Liver (tissue), 9 donors: ENCODE data around the gene C4orf33. TPM values are rescaled to one million over a fixed set of nuclear protein-coding genes. Genes with fewer than 3 reads are reported as not detected.

ENCODE experiments used
- DNase-seq: peaks from one replicate; pipeline ENCODE4 v3.0.0-alpha.2; 2017; ENCODE audit warnings: low spot score
- H3K27ac ChIP-seq, 2 donors: one replicate each; pipeline ENCODE4 v1.7.0; 2013; ENCODE audit warnings: inconsistent platforms in 2 of 2, low read length in 2 of 2, control low read depth in 1 of 2, low read depth in 1 of 2, mild to moderate bottlenecking in 1 of 2
- H3K27me3 ChIP-seq, 4 donors: one replicate each; pipeline versions ENCODE4 v1.6.1 to v1.7.0; 2013; ENCODE audit warnings: low read length in 3 of 4, inconsistent platforms in 1 of 4, mild to moderate bottlenecking in 1 of 4, moderate library complexity in 1 of 4; ENCODE audit not compliant: control insufficient read depth in 4 of 4, insufficient read depth in 4 of 4
- H3K36me3 ChIP-seq, 4 donors: one replicate each; pipeline versions ENCODE4 v1.6.1 to v1.7.0; 2013; ENCODE audit warnings: low read length in 3 of 4, mild to moderate bottlenecking in 3 of 4, low read depth in 1 of 4, moderate library complexity in 1 of 4; ENCODE audit not compliant: control insufficient read depth in 4 of 4, insufficient read depth in 3 of 4
- H3K4me1 ChIP-seq, 4 donors: one replicate each; pipeline versions ENCODE4 v1.6.1 to v1.7.0; 2013; ENCODE audit warnings: low read length in 3 of 4, mild to moderate bottlenecking in 3 of 4, moderate library complexity in 1 of 4; ENCODE audit not compliant: control insufficient read depth in 4 of 4, insufficient read depth in 4 of 4
- H3K4me3 ChIP-seq, 3 donors: one replicate each; pipeline versions ENCODE4 v1.6.1 to v1.7.0; 2013; ENCODE audit warnings: low read length in 3 of 3, control low read depth in 1 of 3, low read depth in 1 of 3, mild to moderate bottlenecking in 1 of 3
- H3K9ac ChIP-seq, 2 donors: one replicate each; pipeline ENCODE4 v1.7.0; 2013; ENCODE audit warnings: low read length in 2 of 2, mild to moderate bottlenecking in 2 of 2, moderate library complexity in 2 of 2, control low read depth in 1 of 2, low read depth in 1 of 2
- H3K9me3 ChIP-seq, 4 donors: one replicate each; pipeline versions ENCODE4 v1.6.1 to v1.7.0; 2013; ENCODE audit warnings: low read length in 3 of 4; ENCODE audit not compliant: control insufficient read depth in 4 of 4
- EGR1 ChIP-seq, 2 donors: IDR thresholded peaks; 2 replicates each; pipeline ENCODE4 v1.6.1; 2016 to 2018; ENCODE audit warnings: antibody characterized with exemption in 2 of 2, low read depth in 2 of 2
- FOXA1 ChIP-seq: IDR thresholded peaks from 2 replicates; pipeline ENCODE4 v1.6.1; 2016; ENCODE audit warnings: antibody characterized with exemption
- FOXA2 ChIP-seq: IDR thresholded peaks from 2 replicates; pipeline ENCODE4 v1.6.1; 2016; ENCODE audit warnings: antibody characterized with exemption
- GABPA ChIP-seq, 2 donors: IDR thresholded peaks in 1 of 2; conservative IDR thresholded peaks in 1 of 2; 2 replicates each; pipeline ENCODE4 v1.6.1; 2016; ENCODE audit warnings: antibody characterized with exemption in 2 of 2, mild to moderate bottlenecking in 1 of 2, moderate library complexity in 1 of 2
- HNF4A ChIP-seq, 2 donors: conservative IDR thresholded peaks; 2 replicates each; pipeline ENCODE4 v1.6.1; 2016; ENCODE audit warnings: antibody characterized with exemption in 2 of 2, mild to moderate bottlenecking in 2 of 2
- HNF4G ChIP-seq: IDR thresholded peaks from 2 replicates; pipeline ENCODE4 v1.6.1; 2016; ENCODE audit warnings: antibody characterized with exemption
- JUND ChIP-seq, 2 donors: IDR thresholded peaks; 2 replicates each; pipeline ENCODE4 v1.6.1; 2016; ENCODE audit warnings: antibody characterized with exemption in 2 of 2
- NR2F2 ChIP-seq: IDR thresholded peaks from 2 replicates; pipeline ENCODE4 v1.6.1; 2016; ENCODE audit warnings: antibody characterized with exemption
- RAD21 ChIP-seq, 2 donors: IDR thresholded peaks; 2 replicates each; pipeline ENCODE4 v1.6.1; 2016; ENCODE audit warnings: antibody characterized with exemption in 2 of 2, mild to moderate bottlenecking in 2 of 2
- RXRA ChIP-seq, 2 donors: IDR thresholded peaks; 2 replicates each; pipeline ENCODE4 v1.6.1; 2017 to 2018; ENCODE audit warnings: antibody characterized with exemption in 2 of 2, mild to moderate bottlenecking in 1 of 2
- SP1 ChIP-seq: IDR thresholded peaks from 2 replicates; pipeline ENCODE4 v1.6.1; 2018; ENCODE audit warnings: antibody characterized with exemption, mild to moderate bottlenecking
- TAF1 ChIP-seq: conservative IDR thresholded peaks from 2 replicates; pipeline ENCODE4 v1.6.1; 2016; ENCODE audit warnings: antibody characterized with exemption, mild to moderate bottlenecking
- YY1 ChIP-seq: IDR thresholded peaks from 2 replicates; pipeline ENCODE4 v1.6.1; 2016; ENCODE audit warnings: antibody characterized with exemption, mild to moderate bottlenecking
- WGBS: extraction: QIAGEN DNeasy Blood & Tissue Kit; methylation state at CpG from one replicate; pipeline ENCODE4 v1.1.7; 2013; 5-methylcytosine and 5-hydroxymethylcytosine counted together
- polyA plus RNA-seq, 2 donors: library from polyadenylated mRNA; stranded (reverse) in 1 of 2; unstranded in 1 of 2; fragments of 200-250 nt in 1 of 2; fragments of >200 nt in 1 of 2; fragmentation: Nextera tagmentation in 1 of 2; extraction: Ambion mirVana in 1 of 2; gene quantifications; one replicate each; pipeline versions ENCODE4 v1.2.1 to v1.2.3, GENCODE V29; 2013 to 2015
- total RNA-seq, 2 donors: library from RNA; depleted of rRNA; stranded (reverse); fragments of >200 nt; gene quantifications; one replicate each; pipeline ENCODE4 v1.2.3, GENCODE V29; 2014
- TF ChIP-seq, protein P1 (sequence below): IDR thresholded peaks from 2 replicates; pipeline ENCODE4 v1.6.1; 2016; ENCODE audit warnings: antibody characterized with exemption, mild to moderate bottlenecking
- TF ChIP-seq, protein P2 (sequence below): IDR thresholded peaks from 2 replicates; pipeline ENCODE4 v1.6.1; 2016; ENCODE audit warnings: antibody characterized with exemption
- TF ChIP-seq, protein P3 (sequence below): fragments of 150-350 bp; IDR thresholded peaks from 2 replicates; pipeline ENCODE4 v1.5.1; 2017; ENCODE audit warnings: improper control_type of control experiment, low read depth, low read length; ENCODE audit not compliant: missing input control
- TF ChIP-seq, protein P4 (sequence below): IDR thresholded peaks from 2 replicates; pipeline ENCODE4 v1.6.1; 2016; ENCODE audit warnings: antibody characterized with exemption
- TF ChIP-seq, protein P5 (sequence below): IDR thresholded peaks from 2 replicates; pipeline ENCODE4 v1.6.1; 2016; ENCODE audit warnings: antibody characterized with exemption
- donor health status: healthy.
- donor health status: healthy.
- donor health status: healthy.
- donor health status: healthy.
- donor health status: healthy.

C4orf33 gene
- total and polyA plus RNA-seq, 4 donors: 2.4 to 7.7 (median 4.8) TPM

DNA sequence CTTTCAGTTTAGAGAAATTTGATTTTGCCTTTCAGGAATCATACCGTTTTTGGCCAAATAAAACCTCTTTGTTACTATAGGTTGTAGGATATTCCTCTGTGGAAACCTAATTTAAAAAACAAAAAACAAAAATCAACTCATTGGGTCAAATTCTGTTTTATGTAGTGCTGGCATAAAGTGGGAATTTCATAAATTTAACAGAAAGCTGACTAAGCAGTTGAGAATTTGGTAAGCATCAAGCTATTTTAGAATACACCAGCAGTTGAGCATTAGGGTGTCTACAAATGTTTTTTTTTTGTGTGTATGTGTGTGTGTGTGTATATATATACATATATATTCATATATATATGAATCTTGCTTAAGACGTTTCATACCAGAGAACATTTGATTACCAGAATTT is 47.4 kb downstream of the C4orf33 start:
- TF ChIP-seq TAF1 (no peak), YY1 (no peak), RXRA (IDR thresholded peaks at IDR 0.05) (no peak), FOXA1 (no peak), GABPA (IDR thresholded peaks at IDR 0.05 in 1 of 2, conservative IDR thresholded peaks at IDR 0.05 in 1 of 2) (no peak), EGR1 (IDR thresholded peaks at IDR 0.05; ENCODE audit: low read depth in 2 of 2) (no peak), RAD21 (IDR thresholded peaks at IDR 0.05) (no peak), SP1 (no peak), FOXA2 (no peak), NR2F2 (no peak), JUND (IDR thresholded peaks at IDR 0.05) (no peak), HNF4G (no peak)
- TF ChIP-seq, protein P1, sequence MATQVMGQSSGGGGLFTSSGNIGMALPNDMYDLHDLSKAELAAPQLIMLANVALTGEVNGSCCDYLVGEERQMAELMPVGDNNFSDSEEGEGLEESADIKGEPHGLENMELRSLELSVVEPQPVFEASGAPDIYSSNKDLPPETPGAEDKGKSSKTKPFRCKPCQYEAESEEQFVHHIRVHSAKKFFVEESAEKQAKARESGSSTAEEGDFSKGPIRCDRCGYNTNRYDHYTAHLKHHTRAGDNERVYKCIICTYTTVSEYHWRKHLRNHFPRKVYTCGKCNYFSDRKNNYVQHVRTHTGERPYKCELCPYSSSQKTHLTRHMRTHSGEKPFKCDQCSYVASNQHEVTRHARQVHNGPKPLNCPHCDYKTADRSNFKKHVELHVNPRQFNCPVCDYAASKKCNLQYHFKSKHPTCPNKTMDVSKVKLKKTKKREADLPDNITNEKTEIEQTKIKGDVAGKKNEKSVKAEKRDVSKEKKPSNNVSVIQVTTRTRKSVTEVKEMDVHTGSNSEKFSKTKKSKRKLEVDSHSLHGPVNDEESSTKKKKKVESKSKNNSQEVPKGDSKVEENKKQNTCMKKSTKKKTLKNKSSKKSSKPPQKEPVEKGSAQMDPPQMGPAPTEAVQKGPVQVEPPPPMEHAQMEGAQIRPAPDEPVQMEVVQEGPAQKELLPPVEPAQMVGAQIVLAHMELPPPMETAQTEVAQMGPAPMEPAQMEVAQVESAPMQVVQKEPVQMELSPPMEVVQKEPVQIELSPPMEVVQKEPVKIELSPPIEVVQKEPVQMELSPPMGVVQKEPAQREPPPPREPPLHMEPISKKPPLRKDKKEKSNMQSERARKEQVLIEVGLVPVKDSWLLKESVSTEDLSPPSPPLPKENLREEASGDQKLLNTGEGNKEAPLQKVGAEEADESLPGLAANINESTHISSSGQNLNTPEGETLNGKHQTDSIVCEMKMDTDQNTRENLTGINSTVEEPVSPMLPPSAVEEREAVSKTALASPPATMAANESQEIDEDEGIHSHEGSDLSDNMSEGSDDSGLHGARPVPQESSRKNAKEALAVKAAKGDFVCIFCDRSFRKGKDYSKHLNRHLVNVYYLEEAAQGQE: no peak
- TF ChIP-seq, protein P2, sequence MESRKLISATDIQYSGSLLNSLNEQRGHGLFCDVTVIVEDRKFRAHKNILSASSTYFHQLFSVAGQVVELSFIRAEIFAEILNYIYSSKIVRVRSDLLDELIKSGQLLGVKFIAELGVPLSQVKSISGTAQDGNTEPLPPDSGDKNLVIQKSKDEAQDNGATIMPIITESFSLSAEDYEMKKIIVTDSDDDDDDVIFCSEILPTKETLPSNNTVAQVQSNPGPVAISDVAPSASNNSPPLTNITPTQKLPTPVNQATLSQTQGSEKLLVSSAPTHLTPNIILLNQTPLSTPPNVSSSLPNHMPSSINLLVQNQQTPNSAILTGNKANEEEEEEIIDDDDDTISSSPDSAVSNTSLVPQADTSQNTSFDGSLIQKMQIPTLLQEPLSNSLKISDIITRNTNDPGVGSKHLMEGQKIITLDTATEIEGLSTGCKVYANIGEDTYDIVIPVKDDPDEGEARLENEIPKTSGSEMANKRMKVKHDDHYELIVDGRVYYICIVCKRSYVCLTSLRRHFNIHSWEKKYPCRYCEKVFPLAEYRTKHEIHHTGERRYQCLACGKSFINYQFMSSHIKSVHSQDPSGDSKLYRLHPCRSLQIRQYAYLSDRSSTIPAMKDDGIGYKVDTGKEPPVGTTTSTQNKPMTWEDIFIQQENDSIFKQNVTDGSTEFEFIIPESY: no peak
- TF ChIP-seq, protein P3, sequence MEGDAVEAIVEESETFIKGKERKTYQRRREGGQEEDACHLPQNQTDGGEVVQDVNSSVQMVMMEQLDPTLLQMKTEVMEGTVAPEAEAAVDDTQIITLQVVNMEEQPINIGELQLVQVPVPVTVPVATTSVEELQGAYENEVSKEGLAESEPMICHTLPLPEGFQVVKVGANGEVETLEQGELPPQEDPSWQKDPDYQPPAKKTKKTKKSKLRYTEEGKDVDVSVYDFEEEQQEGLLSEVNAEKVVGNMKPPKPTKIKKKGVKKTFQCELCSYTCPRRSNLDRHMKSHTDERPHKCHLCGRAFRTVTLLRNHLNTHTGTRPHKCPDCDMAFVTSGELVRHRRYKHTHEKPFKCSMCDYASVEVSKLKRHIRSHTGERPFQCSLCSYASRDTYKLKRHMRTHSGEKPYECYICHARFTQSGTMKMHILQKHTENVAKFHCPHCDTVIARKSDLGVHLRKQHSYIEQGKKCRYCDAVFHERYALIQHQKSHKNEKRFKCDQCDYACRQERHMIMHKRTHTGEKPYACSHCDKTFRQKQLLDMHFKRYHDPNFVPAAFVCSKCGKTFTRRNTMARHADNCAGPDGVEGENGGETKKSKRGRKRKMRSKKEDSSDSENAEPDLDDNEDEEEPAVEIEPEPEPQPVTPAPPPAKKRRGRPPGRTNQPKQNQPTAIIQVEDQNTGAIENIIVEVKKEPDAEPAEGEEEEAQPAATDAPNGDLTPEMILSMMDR: no peak
- TF ChIP-seq, protein P4, sequence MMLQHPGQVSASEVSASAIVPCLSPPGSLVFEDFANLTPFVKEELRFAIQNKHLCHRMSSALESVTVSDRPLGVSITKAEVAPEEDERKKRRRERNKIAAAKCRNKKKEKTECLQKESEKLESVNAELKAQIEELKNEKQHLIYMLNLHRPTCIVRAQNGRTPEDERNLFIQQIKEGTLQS: no peak
- TF ChIP-seq, protein P5, sequence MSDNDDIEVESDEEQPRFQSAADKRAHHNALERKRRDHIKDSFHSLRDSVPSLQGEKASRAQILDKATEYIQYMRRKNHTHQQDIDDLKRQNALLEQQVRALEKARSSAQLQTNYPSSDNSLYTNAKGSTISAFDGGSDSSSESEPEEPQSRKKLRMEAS: no peak
- no peaks in the 10 kb centered on the region for H3K27me3 ChIP-seq
- DNase-seq: no peak
- no peaks in the 10 kb centered on the region for H3K4me1 ChIP-seq
- WGBS: 38% methylated on average over 2 of the region's 2 CpGs
- no peaks in the 10 kb centered on the region for H3K36me3 ChIP-seq
- H3K27ac ChIP-seq: no peak overlapping the region
- H3K4me3 ChIP-seq: no peak overlapping the region
- no peak overlapping the region for H3K9ac ChIP-seq
- no peaks in the 10 kb centered on the region for H3K9me3 ChIP-seq

DNA sequence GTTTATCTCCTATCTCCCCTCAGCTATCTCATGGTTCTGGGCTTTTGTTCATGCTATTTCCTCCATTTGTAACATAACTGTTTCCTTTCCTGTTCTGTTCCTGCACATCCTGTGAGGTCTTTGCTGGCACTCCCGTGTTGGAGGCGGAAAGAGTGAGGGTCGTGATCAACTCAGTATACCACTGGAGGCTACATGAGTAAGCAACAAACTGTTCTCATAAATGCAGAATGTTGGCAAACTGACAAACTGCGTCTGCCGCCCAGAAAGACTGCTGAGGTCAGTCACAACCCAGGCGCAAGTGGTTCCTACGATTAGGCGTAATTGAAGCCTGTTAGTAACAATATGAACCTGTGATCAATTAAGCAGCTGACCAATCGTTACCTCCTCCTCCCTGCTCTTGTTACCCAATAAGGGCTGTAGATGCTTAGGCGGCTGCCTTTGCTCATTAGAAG is 48.8 kb downstream of the C4orf33 start:
- TF ChIP-seq FOXA1 (no peak), RAD21 (IDR thresholded peaks at IDR 0.05) (no peak), HNF4G (no peak), RXRA (IDR thresholded peaks at IDR 0.05) (no peak), HNF4A (conservative IDR thresholded peaks at IDR 0.05) (no peak), JUND (IDR thresholded peaks at IDR 0.05) (no peak)
- TF ChIP-seq, protein P2: no peak
- TF ChIP-seq, protein P3: no peak
- no peaks in the 10 kb centered on the region for H3K4me1 ChIP-seq
- no peak for DNase-seq
- no peaks in the 10 kb centered on the region for H3K9me3 ChIP-seq
- no peak overlapping the region for H3K27ac ChIP-seq
- no peak overlapping the region for H3K4me3 ChIP-seq
- H3K36me3 ChIP-seq: no peaks in the 10 kb centered on the region
- no peak overlapping the region for H3K9ac ChIP-seq
- 76% methylated on average over 10 of the region's 10 CpGs for WGBS
- H3K27me3 ChIP-seq: no peaks in the 10 kb centered on the region
